Gastroesophageal sphincter (tissue), 4 donors: ENCODE data around the gene TMC6. TPM values are rescaled to one million over a fixed set of nuclear protein-coding genes. Genes with fewer than 3 reads are reported as not detected.
A peak's percentile ranks its signal among the peaks of the same experiment; 100 is the strongest.

ENCODE experiments used
- ATAC-seq: fragments of 150-250 bp; one replicate; pipeline ENCODE4 v1.9.1; 2016; ENCODE audit warnings: mild to moderate bottlenecking, moderate library complexity
- H3K27ac ChIP-seq, 4 donors: fragments of 200-600 bp; sonication (generic) in 3 of 4; 1 replicate in 3 of 4; 2 replicates in 1 of 4; pipeline ENCODE4 v1.5.1; 2016 to 2019
- H3K27me3 ChIP-seq: fragments of 200-600 bp; sonication (generic); one replicate; pipeline ENCODE4 v1.5.1; 2019
- H3K36me3 ChIP-seq, 2 donors: fragments of 200-600 bp; sonication (generic); one replicate each; pipeline ENCODE4 v1.5.1; 2019; ENCODE audit warnings: control low read depth in 1 of 2
- H3K4me1 ChIP-seq, 3 donors: fragments of 200-600 bp; sonication (generic); 1 replicate in 2 of 3; 2 replicates in 1 of 3; pipeline ENCODE4 v1.5.1; 2016 to 2019; ENCODE audit warnings: control low read depth in 2 of 3
- H3K4me3 ChIP-seq, 2 donors: fragments of 200-600 bp; sonication (generic); one replicate each; pipeline ENCODE4 v1.5.1; 2019; ENCODE audit warnings: mild to moderate bottlenecking in 1 of 2, moderate library complexity in 1 of 2
- H3K9me3 ChIP-seq, 3 donors: fragments of 200-600 bp; sonication (generic); one replicate each; pipeline ENCODE4 v1.5.1; 2017 to 2019; ENCODE audit warnings: control low read depth in 2 of 3
- CTCF ChIP-seq, 4 experiments: fragments of 200-600 bp in 2 of 4; fragments of 450-650 bp in 2 of 4; sonication (generic) in 1 of 4; IDR thresholded peaks; one replicate each; pipeline ENCODE4 v1.5.1; 2017 to 2019; ENCODE audit warnings: antibody characterized with exemption in 4 of 4, mild to moderate bottlenecking in 2 of 4, moderate library complexity in 2 of 4
- EP300 ChIP-seq: sonication (generic); formaldehyde crosslinking; IDR thresholded peaks from one replicate; pipeline ENCODE4 v1.6.1; 2017; ENCODE audit warnings: antibody characterized with exemption, mild to moderate bottlenecking
- POLR2A ChIP-seq, 2 donors: fragments of 450-650 bp; IDR thresholded peaks; one replicate each; pipeline ENCODE4 v1.6.1; 2017; ENCODE audit warnings: antibody characterized with exemption in 2 of 2, mild to moderate bottlenecking in 2 of 2, moderate library complexity in 1 of 2
- POLR2AphosphoS5 ChIP-seq: sonication (generic); formaldehyde crosslinking; IDR thresholded peaks from one replicate; pipeline ENCODE4 v1.6.1; 2017; ENCODE audit warnings: antibody characterized with exemption
- WGBS, 2 donors: methylation state at CpG; one replicate each; pipeline ENCODE4 v1.1.5; 2018; ENCODE audit warnings: low coverage in 1 of 2; 5-methylcytosine and 5-hydroxymethylcytosine counted together
- total RNA-seq, 4 donors: library from RNA; depleted of rRNA; stranded (reverse); fragments of >200 nt; gene quantifications; one replicate each; pipeline ENCODE4 v1.1.0, GENCODE V29; 2016

The TMC6 gene
- total RNA-seq, 4 donors from 2014 or later = 12.4 to 19.0 (median 15.5) TPM

- Histone ChIP-seq H3K4me3 (peak overlapping the region; percentile 42 to 71), H3K36me3 (peaks cover 0 to 36% of the 10 kb centered on the region in 2 donors), H3K27ac (peak overlapping the region; percentile 21 to 81 (median 79)), H3K27me3 (peaks cover 57% of the 10 kb centered on the region), H3K4me1 (peaks cover 0 to 84% (median 33%) of the 10 kb centered on the region in 3 donors), H3K9me3 (no peaks in the 10 kb centered on the region)
- TF ChIP-seq POLR2AphosphoS5 = peak; percentile 48
- no peak for TF ChIP-seq EP300
- peak; percentile 25 to 33 for TF ChIP-seq POLR2A (IDR thresholded peaks at IDR 0.05)
- WGBS, 2 donors = no CpG with 5 or more reads among the region's 25 CpGs
- peak; percentile 45 for ATAC-seq
Measured at GRCh38 chr17:78127239-78127887, 1.2 kb downstream of the TMC6 start.

- peak overlapping the region in 3 of 4 donors; percentile 77 to 81 (median 81) for H3K27ac ChIP-seq
Measured at GRCh38 chr17:78126895-78127238, 1.7 kb downstream of the TMC6 start.

DNA sequence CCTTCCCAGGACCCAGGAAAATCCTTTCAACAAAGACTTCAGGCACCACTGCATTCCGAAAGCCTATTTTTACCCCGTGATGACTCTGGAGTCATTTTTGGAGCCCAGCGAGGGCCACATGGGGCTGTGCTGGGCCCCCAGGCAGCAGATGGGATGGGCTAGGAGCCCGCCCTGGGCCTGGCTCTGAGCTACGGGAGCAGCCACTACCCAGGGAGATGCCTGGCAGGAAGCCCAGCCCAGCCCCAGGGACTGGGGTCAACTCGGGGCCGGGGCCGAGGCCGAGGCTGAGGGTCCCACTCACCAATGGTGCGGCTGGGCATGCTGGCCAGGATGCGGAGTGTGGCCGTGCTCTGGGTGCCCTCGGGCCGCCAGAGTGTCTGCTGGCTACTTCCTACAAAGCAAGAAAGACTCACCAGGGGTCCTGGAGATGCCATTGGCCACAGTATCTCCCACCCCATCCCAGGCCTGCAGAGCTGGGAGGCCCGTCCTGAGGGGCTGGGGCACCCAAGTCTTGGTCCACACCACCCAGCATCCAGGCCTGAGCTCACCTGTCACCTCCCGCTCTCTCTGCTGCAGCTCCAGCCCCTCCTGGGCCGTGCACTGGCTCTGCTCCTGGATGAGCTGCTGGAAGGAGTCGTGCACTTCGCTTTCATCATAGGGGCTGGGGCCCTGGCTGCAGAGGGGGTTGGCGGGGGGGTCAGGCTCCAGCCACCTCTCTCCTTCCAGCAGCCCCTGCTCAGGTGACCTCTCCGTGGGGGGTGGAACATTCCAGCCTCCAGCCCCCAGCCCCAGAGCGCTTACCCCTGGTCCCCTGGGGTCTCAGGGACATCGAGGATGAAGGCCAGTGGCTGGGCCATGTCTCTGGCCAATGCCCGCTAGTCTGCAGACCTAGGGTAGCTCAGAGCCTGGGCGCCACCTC lies 2.3 kb downstream of the TMC6 start:
- peaks cover 45% of the 10 kb centered on the region for H3K27me3 ChIP-seq
- peak overlapping the region in 3 of 4 donors; percentile 77 to 81 (median 81) for H3K27ac ChIP-seq
- H3K9me3 ChIP-seq = no peaks in the 10 kb centered on the region
- H3K4me3 ChIP-seq = no peak overlapping the region
- TF ChIP-seq EP300 = no peak
- no peak for ATAC-seq
- WGBS, 2 donors = 80% methylated on average over 1 of the region's 25 CpGs; no CpG with 5 or more reads in 1 of the 2 donors
- H3K4me1 ChIP-seq = peaks cover 0 to 73% (median 22%) of the 10 kb centered on the region in 3 donors
- H3K36me3 ChIP-seq = peaks cover 0 to 47% of the 10 kb centered on the region in 2 donors

More at GRCh38 chr17:78126895-78127238, 1.7 kb downstream of the TMC6 start:
- Histone ChIP-seq H3K9me3 (no peaks in the 10 kb centered on the region), H3K36me3 (peaks cover 0 to 41% of the 10 kb centered on the region in 2 donors), H3K27me3 (peaks cover 52% of the 10 kb centered on the region), H3K4me3 (peak overlapping the region in 1 of 2 donors; percentile 71), H3K4me1 (peaks cover 0 to 79% (median 28%) of the 10 kb centered on the region in 3 donors)
- 31% methylated on average over 2 of the region's 6 CpGs; no CpG with 5 or more reads in 1 of the 2 donors for WGBS, 2 donors
- ATAC-seq = no peak
- TF ChIP-seq CTCF (IDR thresholded peaks at IDR 0.05) (no peak), POLR2AphosphoS5 (no peak), POLR2A (IDR thresholded peaks at IDR 0.05) (no peak), EP300 (no peak)

GRCh38 chr17:78125138-78125913 lies 3.2 kb downstream of the TMC6 start:
- Histone ChIP-seq H3K9me3 (no peaks in the 10 kb centered on the region), H3K4me1 (peaks cover 0 to 65% (median 21%) of the 10 kb centered on the region in 3 donors), H3K27me3 (peaks cover 36% of the 10 kb centered on the region), H3K27ac (peak overlapping the region in 3 of 4 donors; percentile 77 to 81 (median 81)), H3K36me3 (peaks cover 0 to 56% of the 10 kb centered on the region in 2 donors), H3K4me3 (no peak overlapping the region)
- no peak for TF ChIP-seq POLR2AphosphoS5
- no peak for TF ChIP-seq CTCF (IDR thresholded peaks at IDR 0.05)
- TF ChIP-seq POLR2A (IDR thresholded peaks at IDR 0.05) = no peak
- no peak for TF ChIP-seq EP300
- no peak for ATAC-seq
- whole genome bisulfite sequencing, 2 donors = 83% methylated on average over 1 of the region's 39 CpGs; no CpG with 5 or more reads in 1 of the 2 donors

DNA sequence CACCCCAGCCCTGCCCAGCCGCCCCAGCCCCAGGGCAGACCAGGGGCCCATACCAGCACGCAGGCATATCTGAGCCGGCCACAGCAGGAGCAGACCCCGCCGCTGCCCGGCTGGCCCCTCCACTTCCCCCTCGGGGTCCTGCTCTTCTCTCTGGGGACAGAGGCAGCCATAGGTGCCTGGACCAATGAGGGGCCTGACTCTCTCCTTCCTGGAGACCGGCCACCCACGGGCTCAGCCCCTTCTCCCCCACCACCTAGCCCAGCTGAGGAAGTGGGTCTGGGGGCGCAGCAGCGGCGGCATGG lies 3.8 kb downstream of the TMC6 start:
- peak overlapping the region in 3 of 4 donors; percentile 77 to 81 (median 81) for H3K27ac ChIP-seq
- peaks cover 0 to 59% (median 21%) of the 10 kb centered on the region in 3 donors for H3K4me1 ChIP-seq
- peaks cover 0 to 58% of the 10 kb centered on the region in 2 donors for H3K36me3 ChIP-seq
- no peaks in the 10 kb centered on the region for H3K9me3 ChIP-seq
- H3K4me3 ChIP-seq = no peak overlapping the region
- WGBS, 2 donors = no CpG with 5 or more reads among the region's 12 CpGs
- TF ChIP-seq POLR2A (IDR thresholded peaks at IDR 0.05) = peak in 1 of 2 donors; percentile 5
- TF ChIP-seq POLR2AphosphoS5 = no peak
- no peak for TF ChIP-seq CTCF (IDR thresholded peaks at IDR 0.05)
- TF ChIP-seq EP300 = no peak
- peaks cover 31% of the 10 kb centered on the region for H3K27me3 ChIP-seq
- no peak for ATAC-seq
